A549 treated with dexamethasone at 1 μM for 4 hours (cell line): ENCODE measurements around the gene ST7L. TPM values are rescaled to one million over a fixed set of nuclear protein-coding genes. Genes with fewer than 3 reads are reported as not detected.

Experiments
- total RNA-seq: library from RNA; stranded (reverse); fragments of 200-300 nt; extraction: Qiagen RNA extraction; gene quantifications from 5 replicates; pipeline ENCODE4 v1.2.3, GENCODE V29; 2022

ST7L gene
- total RNA-seq, result 8.3 to 14.7 TPM (median 12.0 TPM) in 5 replicates

GRCh38 chr1:112618721-112619517 is at the start of gene ST7L:
ST7L (minus strand) TSS chr1:112619141; CDS start chr1:112619113, 28 bp downstream.

GRCh38 chr1:112619518-112620376 is 806 bp upstream of the ST7L start, which contains the start of gene CAPZA1:
CAPZA1 (plus strand) TSS chr1:112619832; CDS start chr1:112619845, 13 bp downstream.

GRCh38 chr1:112508278-112509004 is 110.5 kb downstream of the ST7L start, which contains the start of gene WNT2B:
WNT2B (plus strand) TSS chr1:112508965; CDS start chr1:112509263, 298 bp downstream.

Other genes with a start within 250 kb of the ST7L start
- gene CTTNBP2NL, start 222.9 kb downstream of the ST7L start, total RNA-seq, result 6.2 to 8.6 TPM (median 7.5 TPM) in 5 replicates
- gene WNT2B, start 110.2 kb downstream of the ST7L start, total RNA-seq, result 0.19 to 0.33 TPM (median 0.21 TPM) in 5 replicates
- gene CAPZA1, start 691 bp upstream of the ST7L start, total RNA-seq, result 63.7 to 74.5 TPM (median 66.5 TPM) in 5 replicates
- 21.6 to 33.0 TPM (median 32.1 TPM) in 5 replicates for gene MOV10, start 55.5 kb upstream of the ST7L start, total RNA-seq
- 345 to 434 TPM (median 356 TPM) in 5 replicates for gene RHOC, start 88.0 kb upstream of the ST7L start, total RNA-seq
- 0.64 to 1.2 TPM (median 0.81 TPM) in 5 replicates for gene PPM1J, start 96.2 kb upstream of the ST7L start, total RNA-seq